Thyroid gland (tissue), 4 donors: ENCODE results near the gene FRS3. TPM values are rescaled to one million over a fixed set of nuclear protein-coding genes. Genes with fewer than 3 reads are reported as not detected.

Experiments
- DNase-seq, 2 donors: peaks; one replicate each; pipeline ENCODE4 v3.0.0-alpha.2; 2019
- H3K27ac ChIP-seq, 3 donors: fragments of 200-600 bp; sonication (generic); 1 replicate in 2 of 3; 2 replicates in 1 of 3; pipeline ENCODE4 v1.5.1; 2016 to 2019; ENCODE audit warnings: mild to moderate bottlenecking in 1 of 3, moderate library complexity in 1 of 3
- H3K27me3 ChIP-seq: fragments of 200-600 bp; sonication (generic); one replicate; pipeline ENCODE4 v1.5.1; 2019
- H3K36me3 ChIP-seq, 2 donors: fragments of 200-600 bp; sonication (generic); one replicate each; pipeline ENCODE4 v1.5.1; 2016 to 2019
- H3K4me1 ChIP-seq, 2 donors: fragments of 200-600 bp; sonication (generic); one replicate each; pipeline ENCODE4 v1.5.1; 2017 to 2019
- H3K4me3 ChIP-seq, 3 donors: fragments of 200-600 bp; sonication (generic); replicated peaks in 1 of 3; 1 replicate in 2 of 3; 2 replicates in 1 of 3; pipeline ENCODE4 v1.5.1; 2016; ENCODE audit warnings: mild to moderate bottlenecking in 1 of 3
- H3K9me3 ChIP-seq: fragments of 200-600 bp; sonication (generic); one replicate; pipeline ENCODE4 v1.5.1; 2017
- CTCF ChIP-seq, 6 experiments: fragments of 200-600 bp in 3 of 6; fragments of 450-650 bp in 3 of 6; sonication (generic) in 3 of 6; IDR thresholded peaks; one replicate each; pipeline ENCODE4 v1.5.1; 2016 to 2019; ENCODE audit warnings: antibody characterized with exemption in 6 of 6, mild to moderate bottlenecking in 2 of 6, inconsistent platforms in 1 of 6, moderate library complexity in 1 of 6
- POLR2A ChIP-seq, 2 donors: fragments of 450-650 bp; IDR thresholded peaks; one replicate each; pipeline ENCODE4 v1.6.1; 2017; ENCODE audit warnings: antibody characterized with exemption in 2 of 2, mild to moderate bottlenecking in 2 of 2, moderate library complexity in 1 of 2
- WGBS, 2 donors: methylation state at CpG; one replicate each; pipeline ENCODE4 v1.1.5; 2017; 5-methylcytosine and 5-hydroxymethylcytosine counted together
- intact Hi-C: fragments of 100-400 bp; cut with DNase I; formaldehyde crosslinking; loops from one replicate; pipeline ENCODE4 v1.15.1; 2023
- total RNA-seq, 4 donors: library from RNA; depleted of rRNA; stranded (reverse); fragments of >200 nt; gene quantifications; one replicate each; pipeline ENCODE4 v1.2.3, GENCODE V29; 2016

FRS3 gene
- total RNA-seq, 4 donors from 2014 or later = 4.0 to 6.7 (median 5.8) TPM

- H3K9me3 ChIP-seq = no peaks in the 10 kb centered on the region
- intact Hi-C loops = no loop called here
- TF ChIP-seq CTCF (IDR thresholded peaks at IDR 0.05) = no peak
- no peak for TF ChIP-seq POLR2A (IDR thresholded peaks at IDR 0.05)
- DNase-seq = no peak
- 95 to 100% methylated on average over 1 of the region's 1 CpG for WGBS, 2 donors
- H3K36me3 ChIP-seq = no peaks in the 10 kb centered on the region
- H3K27ac ChIP-seq = no peak overlapping the region
- no peaks in the 10 kb centered on the region for H3K4me1 ChIP-seq
- no peak overlapping the region for H3K4me3 ChIP-seq
- H3K27me3 ChIP-seq = no peaks in the 10 kb centered on the region
Observed at GRCh38 chr6:41822021-41822420, 42.3 kb upstream of the FRS3 start.

GRCh38 chr6:41821266-41821665 is 41.6 kb upstream of the FRS3 start:
- H3K36me3 ChIP-seq = no peaks in the 10 kb centered on the region
- intact Hi-C loops = no loop called here

GRCh38 chr6:41818271-41819054 is 38.8 kb upstream of the FRS3 start:
- Histone ChIP-seq H3K27ac (no peak overlapping the region), H3K27me3 (no peaks in the 10 kb centered on the region), H3K36me3 (no peaks in the 10 kb centered on the region), H3K9me3 (no peaks in the 10 kb centered on the region), H3K4me1 (no peaks in the 10 kb centered on the region), H3K4me3 (no peak overlapping the region)
- no peak for TF ChIP-seq POLR2A (IDR thresholded peaks at IDR 0.05)
- TF ChIP-seq CTCF (IDR thresholded peaks at IDR 0.05) = no peak
- DNase-seq = no peak
- intact Hi-C loops = no loop called here
- 76 to 77% methylated on average over 4 of the region's 4 CpGs for WGBS, 2 donors

More at GRCh38 chr6:41821266-41821665, 41.6 kb upstream of the FRS3 start:
- no peak for TF ChIP-seq POLR2A (IDR thresholded peaks at IDR 0.05)
- H3K27me3 ChIP-seq = no peaks in the 10 kb centered on the region
- no peak overlapping the region for H3K4me3 ChIP-seq
- no peaks in the 10 kb centered on the region for H3K9me3 ChIP-seq
- DNase-seq = no peak
- no peak overlapping the region for H3K27ac ChIP-seq
- 90 to 95% methylated on average over 4 of the region's 4 CpGs for WGBS, 2 donors
- no peaks in the 10 kb centered on the region for H3K4me1 ChIP-seq

- TF ChIP-seq POLR2A (IDR thresholded peaks at IDR 0.05) = no peak
- TF ChIP-seq CTCF (IDR thresholded peaks at IDR 0.05) = no peak
- no peaks in the 10 kb centered on the region for H3K9me3 ChIP-seq
- H3K4me3 ChIP-seq = no peak overlapping the region
- WGBS, 2 donors = 56 to 68% methylated on average over 1 of the region's 1 CpG
- H3K4me1 ChIP-seq = no peaks in the 10 kb centered on the region
- no peaks in the 10 kb centered on the region for H3K36me3 ChIP-seq
- H3K27ac ChIP-seq = no peak overlapping the region
- intact Hi-C loops = no loop called here
- no peak for DNase-seq
- no peaks in the 10 kb centered on the region for H3K27me3 ChIP-seq
Observed at GRCh38 chr6:41815587-41815986, 35.9 kb upstream of the FRS3 start.

- WGBS, 2 donors = 84 to 90% methylated on average over 4 of the region's 4 CpGs
- Histone ChIP-seq H3K27me3 (no peaks in the 10 kb centered on the region), H3K4me3 (no peak overlapping the region), H3K36me3 (no peaks in the 10 kb centered on the region), H3K4me1 (no peaks in the 10 kb centered on the region), H3K27ac (no peak overlapping the region), H3K9me3 (no peaks in the 10 kb centered on the region)
- no peak for DNase-seq
- intact Hi-C loops = no loop called here
- TF ChIP-seq POLR2A (IDR thresholded peaks at IDR 0.05) = no peak
- TF ChIP-seq CTCF (IDR thresholded peaks at IDR 0.05) = no peak
Observed at GRCh38 chr6:41814629-41815028, 34.9 kb upstream of the FRS3 start.
